ENCODE results near the gene IQCE.

IQCE gene

DNA sequence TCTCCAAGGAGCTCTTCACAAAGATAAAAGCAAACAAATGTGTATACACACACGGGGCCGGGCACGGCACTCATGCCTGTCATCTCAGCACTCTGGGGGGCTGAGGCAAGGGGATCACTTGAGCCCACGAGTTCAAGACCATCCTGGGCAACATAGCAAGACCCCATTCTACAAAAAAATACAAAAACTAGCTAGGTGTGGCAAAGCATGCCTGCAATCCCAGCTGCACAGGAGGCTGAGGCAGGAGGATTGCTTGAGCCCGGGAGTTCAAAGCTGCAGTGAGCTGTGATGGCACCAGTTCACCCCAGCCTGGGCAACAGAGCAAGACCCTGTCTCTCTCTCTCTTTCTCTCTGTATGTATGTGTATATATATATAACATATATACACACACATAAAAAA is 95.3 kb downstream of the IQCE start:
- H3K9me3 ChIP-seq: no peaks in the 10 kb centered on the region

DNA sequence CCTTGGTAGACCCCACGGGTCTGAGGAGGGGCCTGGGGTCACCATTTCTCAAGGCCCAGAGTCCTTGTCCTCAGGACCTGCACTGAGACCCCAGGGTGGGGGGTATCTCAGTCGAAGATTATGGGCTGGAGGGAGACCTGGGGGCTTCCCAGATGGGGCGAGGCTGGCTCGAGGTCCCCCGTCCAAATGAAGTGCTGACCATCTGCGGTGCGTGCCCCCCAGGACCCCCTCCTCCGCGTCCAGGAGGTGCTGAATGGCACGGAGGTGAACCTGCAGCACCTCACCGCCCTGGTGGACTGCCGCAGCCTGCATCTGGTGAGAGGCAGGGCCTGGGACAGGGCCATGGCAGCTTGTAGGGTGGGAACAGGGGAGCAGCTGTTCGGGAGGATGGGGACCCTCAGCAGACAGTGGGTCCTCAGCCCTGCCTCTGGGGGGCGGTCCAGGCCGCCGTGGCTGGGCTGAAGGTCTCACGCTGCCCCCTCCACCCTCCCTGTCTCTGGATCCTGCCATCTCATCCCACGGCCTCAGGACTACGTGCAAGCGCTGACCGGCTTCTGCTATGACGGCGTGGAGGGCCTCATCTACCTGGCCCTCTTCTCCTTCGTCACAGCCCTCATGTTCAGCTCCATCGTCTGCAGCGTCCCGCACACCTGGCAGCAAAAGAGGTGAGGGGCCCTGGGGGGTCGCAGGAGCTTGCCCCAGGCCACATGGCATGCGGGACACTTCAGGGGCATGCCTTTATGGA is 97.3 kb downstream of the IQCE start:
- H3K27ac ChIP-seq: no peak overlapping the region
- H3K36me3 ChIP-seq: peaks cover 50% of the 10 kb centered on the region
- H3K4me1 ChIP-seq (ENCODE audit: control insufficient read depth in 1 of 2, insufficient read depth in 1 of 2, low read depth in 1 of 2, low read length in 1 of 2): no peaks in the 10 kb centered on the region
- H3K4me3 ChIP-seq (ENCODE audit: low read depth in 1 of 2, low read length in 1 of 2): no peak overlapping the region
- no peaks in the 10 kb centered on the region for H3K9me3 ChIP-seq
- H3K27me3 ChIP-seq: no peaks in the 10 kb centered on the region
- TF ChIP-seq, protein P1, sequence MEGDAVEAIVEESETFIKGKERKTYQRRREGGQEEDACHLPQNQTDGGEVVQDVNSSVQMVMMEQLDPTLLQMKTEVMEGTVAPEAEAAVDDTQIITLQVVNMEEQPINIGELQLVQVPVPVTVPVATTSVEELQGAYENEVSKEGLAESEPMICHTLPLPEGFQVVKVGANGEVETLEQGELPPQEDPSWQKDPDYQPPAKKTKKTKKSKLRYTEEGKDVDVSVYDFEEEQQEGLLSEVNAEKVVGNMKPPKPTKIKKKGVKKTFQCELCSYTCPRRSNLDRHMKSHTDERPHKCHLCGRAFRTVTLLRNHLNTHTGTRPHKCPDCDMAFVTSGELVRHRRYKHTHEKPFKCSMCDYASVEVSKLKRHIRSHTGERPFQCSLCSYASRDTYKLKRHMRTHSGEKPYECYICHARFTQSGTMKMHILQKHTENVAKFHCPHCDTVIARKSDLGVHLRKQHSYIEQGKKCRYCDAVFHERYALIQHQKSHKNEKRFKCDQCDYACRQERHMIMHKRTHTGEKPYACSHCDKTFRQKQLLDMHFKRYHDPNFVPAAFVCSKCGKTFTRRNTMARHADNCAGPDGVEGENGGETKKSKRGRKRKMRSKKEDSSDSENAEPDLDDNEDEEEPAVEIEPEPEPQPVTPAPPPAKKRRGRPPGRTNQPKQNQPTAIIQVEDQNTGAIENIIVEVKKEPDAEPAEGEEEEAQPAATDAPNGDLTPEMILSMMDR (IDR thresholded peaks at IDR 0.05): no peak

More for the DNA sequence above, 95.3 kb downstream of the IQCE start:
- Histone ChIP-seq H3K27ac (no peak overlapping the region), H3K36me3 (peaks cover 50% of the 10 kb centered on the region), H3K27me3 (no peaks in the 10 kb centered on the region), H3K4me1 (ENCODE audit: control insufficient read depth in 1 of 2, insufficient read depth in 1 of 2, low read depth in 1 of 2, low read length in 1 of 2) (no peaks in the 10 kb centered on the region), H3K4me3 (ENCODE audit: low read depth in 1 of 2, low read length in 1 of 2) (no peak overlapping the region)
- TF ChIP-seq, protein P1 (IDR thresholded peaks at IDR 0.05): no peak

DNA sequence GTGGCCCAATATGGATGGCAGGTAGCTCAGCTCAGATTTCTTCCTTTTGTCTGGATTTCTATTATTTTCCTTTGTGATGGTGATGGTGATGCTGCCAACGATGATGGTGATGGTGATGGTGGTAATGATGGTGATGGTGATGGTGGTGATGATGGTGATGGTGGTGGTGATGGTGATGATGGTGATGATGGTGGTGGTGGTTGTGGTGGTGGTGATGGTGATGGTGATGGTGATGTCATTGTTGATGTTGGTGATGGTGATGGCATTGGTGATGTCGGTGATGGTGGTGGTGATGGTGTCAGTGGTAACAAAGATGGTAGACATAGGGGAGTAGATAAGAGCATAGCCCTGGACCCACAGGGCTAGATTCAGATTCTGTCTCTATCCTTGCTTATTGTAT is 98.4 kb downstream of the IQCE start:
- Histone ChIP-seq H3K9me3 (no peaks in the 10 kb centered on the region), H3K27ac (no peak overlapping the region), H3K27me3 (no peaks in the 10 kb centered on the region), H3K4me3 (ENCODE audit: low read depth in 1 of 2, low read length in 1 of 2) (no peak overlapping the region), H3K4me1 (ENCODE audit: control insufficient read depth in 1 of 2, insufficient read depth in 1 of 2, low read depth in 1 of 2, low read length in 1 of 2) (no peaks in the 10 kb centered on the region), H3K36me3 (peaks cover 50% of the 10 kb centered on the region)
- TF ChIP-seq, protein P1 (IDR thresholded peaks at IDR 0.05): no peak

DNA sequence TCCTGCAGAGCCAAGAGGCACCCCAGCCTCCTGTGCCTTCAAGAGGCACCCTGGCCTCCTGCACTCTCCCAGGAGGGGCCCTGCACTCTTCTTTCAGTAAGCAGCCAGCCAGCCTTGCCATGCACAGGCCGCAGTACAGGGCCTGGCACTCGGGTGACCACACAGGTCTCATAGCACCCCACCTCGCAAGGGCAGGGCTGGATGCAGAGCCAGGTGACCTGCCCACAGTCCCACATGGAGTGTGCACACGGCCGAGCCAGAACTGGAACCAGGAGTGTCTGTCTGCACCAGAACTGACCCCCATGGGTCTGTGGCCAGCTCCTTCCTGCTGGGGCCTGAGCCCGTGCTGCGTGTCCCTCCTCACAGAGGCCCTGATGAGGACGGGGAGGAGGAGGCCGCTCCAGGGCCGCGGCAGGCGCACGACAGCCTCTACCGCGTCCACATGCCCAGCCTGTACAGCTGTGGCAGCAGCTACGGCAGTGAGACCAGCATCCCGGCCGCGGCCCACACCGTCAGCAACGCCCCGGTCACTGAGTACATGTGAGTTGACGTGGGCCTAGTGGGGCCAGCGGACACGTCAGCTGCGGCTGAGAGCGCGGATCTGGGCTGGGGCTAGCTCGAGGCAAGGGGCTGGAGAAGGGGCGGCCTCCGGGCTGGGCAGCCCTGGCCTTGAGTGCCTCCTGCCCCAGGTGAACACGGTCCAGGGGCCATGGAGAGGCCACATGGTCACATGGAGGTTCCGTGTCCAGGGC is 99.3 kb downstream of the IQCE start:
- Histone ChIP-seq H3K4me3 (ENCODE audit: low read depth in 1 of 2, low read length in 1 of 2) (no peak overlapping the region), H3K36me3 (peaks cover 48% of the 10 kb centered on the region), H3K27ac (no peak overlapping the region), H3K4me1 (ENCODE audit: control insufficient read depth in 1 of 2, insufficient read depth in 1 of 2, low read depth in 1 of 2, low read length in 1 of 2) (peaks cover 6 to 9% of the 10 kb centered on the region in 2 experiments), H3K9me3 (no peaks in the 10 kb centered on the region), H3K27me3 (no peaks in the 10 kb centered on the region)
- TF ChIP-seq, protein P1 (IDR thresholded peaks at IDR 0.05): no peak

DNA sequence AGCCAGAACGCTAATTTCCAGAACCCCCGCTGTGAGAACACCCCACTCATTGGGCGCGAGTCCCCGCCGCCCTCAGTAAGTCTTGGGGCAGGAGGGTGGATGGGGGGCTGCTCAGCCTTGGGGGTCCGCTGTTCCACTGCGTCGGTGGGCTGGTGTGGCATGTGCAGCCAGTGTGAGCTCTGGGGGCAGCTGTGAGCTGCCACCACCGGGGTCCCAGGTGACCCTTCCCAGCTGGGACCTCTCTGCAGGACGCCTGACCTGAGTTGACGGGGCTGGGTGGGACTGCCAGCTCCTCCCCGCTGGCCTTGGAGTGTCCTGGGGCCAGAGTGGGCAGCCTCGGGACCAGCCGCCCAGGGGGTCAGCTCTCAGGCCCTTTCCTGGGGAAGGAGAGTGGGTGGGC is 100.2 kb downstream of the IQCE start:
- no peak overlapping the region for H3K4me3 ChIP-seq (ENCODE audit: low read depth in 1 of 2, low read length in 1 of 2)
- H3K27ac ChIP-seq: no peak overlapping the region
- H3K4me1 ChIP-seq (ENCODE audit: control insufficient read depth in 1 of 2, insufficient read depth in 1 of 2, low read depth in 1 of 2, low read length in 1 of 2): peaks cover 15 to 17% of the 10 kb centered on the region in 2 experiments
- TF ChIP-seq, protein P1 (IDR thresholded peaks at IDR 0.05): no peak
- no peaks in the 10 kb centered on the region for H3K9me3 ChIP-seq
- peaks cover 48% of the 10 kb centered on the region for H3K36me3 ChIP-seq
- H3K27me3 ChIP-seq: no peaks in the 10 kb centered on the region
